Ammon's horn (tissue), 1 donor: ENCODE measurements around the gene ELAPOR1.

ENCODE experiments used
- DNase-seq: peaks from one replicate; pipeline ENCODE4 v3.0.0-alpha.2; 2016; ENCODE audit warnings: low spot score

ELAPOR1 gene

DNA sequence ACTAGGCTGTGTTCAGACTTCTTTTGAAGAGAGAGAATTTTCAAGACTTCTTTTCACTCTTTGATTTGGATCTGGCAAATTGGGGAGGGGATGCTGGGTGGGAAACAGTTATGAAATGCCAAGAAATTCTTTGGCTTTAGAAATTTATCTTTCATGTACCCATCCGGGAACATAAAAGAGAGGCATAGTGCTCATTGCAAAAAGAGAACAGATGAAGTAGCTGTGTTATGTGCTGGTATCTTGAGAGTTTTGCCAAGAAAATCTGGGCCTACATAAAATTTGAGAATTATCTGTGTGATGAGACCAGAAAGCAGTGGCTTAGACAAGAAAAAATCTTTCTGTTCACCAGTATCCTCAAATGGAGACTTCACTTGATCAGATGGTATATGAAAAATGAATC, 19.0 kb upstream of the ELAPOR1 start:
- no peak for DNase-seq

DNA sequence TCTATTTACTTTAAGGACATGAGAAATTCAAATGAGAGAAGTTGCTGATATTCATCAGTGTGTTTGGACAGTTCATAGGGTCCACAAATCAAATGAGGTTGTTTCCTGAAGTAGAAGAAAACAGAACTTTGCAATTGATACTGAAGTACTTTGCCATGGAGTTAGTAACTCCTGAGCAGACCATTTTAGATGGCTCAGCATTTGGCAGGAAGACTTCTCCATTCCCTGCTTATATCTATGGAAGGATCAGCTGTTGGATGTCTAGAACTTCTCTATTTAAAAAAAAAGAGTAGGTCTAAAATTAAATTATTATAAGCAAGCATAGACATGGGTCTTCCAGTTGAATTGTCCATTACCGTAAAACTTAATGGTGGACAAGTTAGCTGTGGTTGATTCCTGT, 18.3 kb upstream of the ELAPOR1 start:
- no peak for DNase-seq

DNA sequence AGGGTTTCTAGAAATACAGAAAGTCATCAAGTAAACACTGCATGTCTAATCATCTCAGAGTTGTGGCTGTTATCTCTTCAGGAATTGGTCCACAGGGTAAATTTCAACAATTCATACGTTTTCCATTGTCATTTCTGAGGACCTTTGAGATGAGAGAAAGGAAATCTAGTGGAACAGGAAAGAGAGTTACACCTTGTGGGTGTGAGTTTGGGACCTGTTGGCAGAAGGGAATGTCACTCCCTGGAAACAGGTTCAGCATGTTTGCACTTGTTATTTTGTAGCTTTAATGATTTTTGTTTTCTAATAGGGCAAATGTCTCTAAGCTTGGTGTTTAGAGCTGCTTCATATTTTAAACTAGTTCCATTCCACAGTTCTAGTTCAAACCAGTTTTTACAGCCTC, 17.8 kb upstream of the ELAPOR1 start:
- DNase-seq, result no peak

DNA sequence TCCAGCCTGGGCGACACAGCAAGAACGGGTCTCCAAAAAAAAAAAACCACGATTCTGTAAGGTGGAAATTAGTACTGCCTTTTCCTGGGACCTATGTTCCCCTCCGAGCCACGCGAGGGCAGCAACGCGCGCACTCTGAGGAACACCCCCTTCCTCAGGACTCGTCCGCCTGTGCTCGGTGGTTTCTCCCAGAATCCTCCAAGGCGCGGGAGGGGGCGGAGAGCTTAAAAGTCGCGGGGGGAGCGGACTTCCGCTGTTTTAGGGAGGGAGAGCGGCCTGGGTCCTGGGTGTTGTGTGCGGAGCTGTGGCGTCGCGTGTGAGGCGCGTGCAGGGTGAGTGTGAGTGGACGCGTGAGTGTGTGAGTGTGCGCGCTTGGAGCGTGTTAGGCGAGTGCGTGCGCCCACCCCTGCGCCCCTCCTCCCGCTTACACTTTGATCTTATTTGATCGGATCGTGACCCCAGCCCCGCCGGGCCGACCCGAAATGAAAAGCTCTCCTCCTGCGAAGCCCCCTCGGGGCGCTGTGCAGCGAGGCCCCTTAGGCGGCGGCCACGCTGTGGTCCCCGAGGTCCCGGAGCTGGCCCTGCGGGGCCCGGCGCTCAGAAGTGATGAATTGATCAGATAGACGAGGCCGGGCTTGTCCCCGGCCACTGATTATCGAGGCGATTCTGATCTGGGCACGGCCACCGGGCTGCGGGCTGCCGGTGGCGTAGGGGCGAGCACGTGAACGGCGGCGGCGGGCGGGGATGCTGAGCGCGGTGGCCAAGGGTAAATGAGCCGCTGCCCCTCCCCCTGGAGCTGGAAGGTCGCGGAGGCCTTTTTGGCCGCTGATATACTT, 13.8 kb upstream of the ELAPOR1 start:
- peak; percentile 97 for DNase-seq

DNA sequence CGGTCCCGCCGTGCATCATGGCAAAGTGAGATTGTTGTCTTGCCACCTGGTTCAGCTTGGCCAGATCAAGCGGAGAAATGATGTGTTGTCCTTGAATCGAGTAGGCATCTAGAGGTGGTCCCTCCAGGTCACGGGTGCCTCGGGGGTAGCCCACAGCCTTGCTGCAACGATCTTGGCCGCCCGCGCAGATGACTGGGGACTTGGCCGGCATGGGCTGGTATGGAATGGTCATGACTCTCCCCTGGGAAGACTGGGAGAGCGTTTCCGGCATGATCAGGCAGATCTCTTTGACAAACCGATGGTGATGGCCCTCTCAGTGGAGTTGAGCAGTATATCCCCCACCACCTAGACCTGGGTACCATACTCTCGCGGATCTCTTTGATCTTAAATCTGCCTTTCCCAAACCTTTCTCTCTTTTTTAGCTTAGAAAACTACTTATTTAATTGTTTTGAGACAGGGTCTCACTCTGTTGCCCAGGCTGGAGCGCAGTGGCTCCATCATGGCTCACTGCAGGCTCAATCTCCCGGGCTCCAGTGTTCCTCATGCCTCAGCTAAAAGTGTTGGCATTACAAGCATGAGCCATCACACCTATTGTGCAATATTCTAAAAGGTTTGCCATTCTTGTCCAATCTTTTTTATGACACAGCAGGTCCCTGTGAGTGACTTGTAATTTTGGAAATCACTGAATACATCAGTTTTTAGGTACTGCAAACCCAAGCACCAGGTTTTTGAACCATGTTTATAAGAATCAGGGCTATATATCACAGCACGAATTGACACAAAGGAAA, 9.4 kb upstream of the ELAPOR1 start:
- no peak for DNase-seq

DNA sequence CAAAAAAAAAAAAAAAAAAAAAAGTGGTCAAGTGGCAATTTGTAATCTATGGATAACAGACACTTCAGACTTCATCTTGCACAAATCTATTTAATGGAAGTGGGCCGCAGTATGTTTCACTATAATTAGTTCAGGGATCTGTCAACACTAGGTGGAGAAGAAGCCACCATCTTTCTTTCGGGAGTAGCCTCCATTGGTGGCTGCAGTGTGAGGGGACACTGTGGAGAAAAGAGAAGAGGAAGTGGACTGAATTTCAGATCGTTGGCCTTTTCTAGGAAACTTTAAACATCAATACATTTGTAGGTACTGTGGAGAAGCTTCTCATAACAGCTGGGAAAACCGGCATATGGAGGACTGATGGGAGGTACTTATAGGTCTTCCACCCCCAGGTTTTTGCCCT, 8.0 kb upstream of the ELAPOR1 start:
- DNase-seq, result no peak

DNA sequence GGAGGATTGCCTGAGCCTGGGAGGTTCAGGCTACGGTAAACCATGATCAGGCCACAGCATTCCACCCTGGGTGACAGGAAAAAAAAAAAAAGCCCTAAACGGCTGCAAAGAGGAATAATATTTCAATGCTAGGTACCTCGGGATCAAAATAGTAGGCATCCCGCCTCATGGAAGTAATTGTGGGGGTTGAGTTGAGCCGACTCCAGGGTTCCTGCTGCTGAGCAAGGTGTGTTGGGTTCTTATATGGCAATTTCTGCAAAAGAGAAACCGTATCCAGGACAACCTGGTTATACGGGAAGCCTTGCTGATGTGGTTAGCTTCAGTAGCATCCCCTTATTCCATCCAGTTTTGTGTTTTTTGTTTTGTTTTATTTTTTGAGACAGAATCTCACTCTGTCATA, 6.1 kb upstream of the ELAPOR1 start:
- DNase-seq, result no peak

DNA sequence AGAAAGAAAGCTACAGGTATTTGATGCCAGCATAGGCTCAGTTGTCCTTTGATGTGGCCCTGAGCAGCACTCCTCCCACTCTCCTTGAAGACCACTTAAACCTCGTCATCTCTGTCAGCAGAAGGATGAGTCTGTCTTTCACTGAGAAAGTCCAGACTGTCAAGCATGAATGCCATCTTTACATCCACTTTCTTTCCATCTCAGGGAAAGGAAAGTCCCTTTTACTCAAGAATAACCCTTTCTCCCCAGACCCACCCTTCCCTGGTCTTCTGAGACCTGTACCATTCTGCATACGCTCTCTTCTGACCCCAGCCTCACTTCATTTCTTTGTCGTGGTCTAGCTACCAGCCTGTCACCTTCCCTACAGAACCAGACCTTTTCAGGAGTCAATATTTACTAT, 4.0 kb upstream of the ELAPOR1 start:
- DNase-seq, result no peak

DNA sequence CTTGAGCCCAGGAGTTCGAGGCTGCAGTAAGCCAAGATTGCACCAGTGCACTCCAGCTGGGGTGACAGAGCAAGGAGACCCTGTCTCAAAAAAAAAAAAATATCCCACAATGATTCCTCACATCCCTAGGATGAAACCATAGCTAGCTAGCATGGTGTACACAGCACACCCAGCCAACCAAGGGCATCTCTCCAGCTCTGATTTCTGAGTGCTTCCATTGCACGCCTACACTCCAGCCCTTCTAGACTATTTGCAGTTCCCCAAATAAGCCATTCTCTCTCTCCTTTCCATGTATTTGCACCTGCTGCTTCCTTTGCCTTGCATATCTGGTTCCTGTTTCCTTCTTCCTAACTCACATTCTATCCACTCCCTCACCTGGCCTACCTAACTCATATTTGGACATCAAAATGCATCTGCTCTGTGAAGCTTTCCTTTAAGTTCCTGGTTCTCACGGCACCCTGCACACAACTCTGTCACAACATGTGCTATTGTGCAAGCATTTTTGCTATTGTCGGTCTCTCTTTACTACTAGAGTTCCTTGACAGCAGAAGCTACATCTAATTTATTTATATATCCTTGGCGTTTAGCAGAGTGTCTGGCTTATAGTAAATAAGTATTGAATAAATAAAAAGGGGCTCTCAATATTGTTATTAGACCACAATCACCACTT, 2.4 kb upstream of the ELAPOR1 start:
- DNase-seq, result peak; percentile 69

DNA sequence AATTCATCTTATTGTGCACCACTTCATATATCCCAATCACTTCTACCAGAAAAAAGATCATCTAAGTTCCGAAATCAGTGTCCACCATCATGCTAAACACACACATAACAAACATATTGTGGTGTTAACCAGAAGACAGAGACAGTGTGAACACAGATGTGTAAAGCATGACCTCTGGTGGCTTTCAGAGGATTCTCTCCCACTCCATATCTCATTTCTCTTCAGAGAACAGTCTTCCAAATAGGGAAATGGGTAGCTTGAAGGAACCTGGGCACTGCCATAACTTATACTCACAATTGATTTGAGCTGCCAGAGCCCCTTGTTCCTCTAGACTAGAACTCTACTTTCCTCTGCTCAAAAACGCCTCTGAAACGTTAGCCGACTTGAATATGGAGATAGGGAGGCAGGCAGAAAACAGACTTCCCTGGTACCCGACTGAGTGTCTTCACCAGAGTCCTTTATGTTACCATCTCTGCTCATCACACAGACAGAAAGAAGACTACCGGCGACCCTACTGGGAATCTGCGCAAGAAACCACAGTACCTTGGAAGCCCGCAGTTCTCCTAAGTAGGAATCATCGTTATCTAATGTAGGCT, 1.8 kb upstream of the ELAPOR1 start:
- DNase-seq, result peak; percentile 52

DNA sequence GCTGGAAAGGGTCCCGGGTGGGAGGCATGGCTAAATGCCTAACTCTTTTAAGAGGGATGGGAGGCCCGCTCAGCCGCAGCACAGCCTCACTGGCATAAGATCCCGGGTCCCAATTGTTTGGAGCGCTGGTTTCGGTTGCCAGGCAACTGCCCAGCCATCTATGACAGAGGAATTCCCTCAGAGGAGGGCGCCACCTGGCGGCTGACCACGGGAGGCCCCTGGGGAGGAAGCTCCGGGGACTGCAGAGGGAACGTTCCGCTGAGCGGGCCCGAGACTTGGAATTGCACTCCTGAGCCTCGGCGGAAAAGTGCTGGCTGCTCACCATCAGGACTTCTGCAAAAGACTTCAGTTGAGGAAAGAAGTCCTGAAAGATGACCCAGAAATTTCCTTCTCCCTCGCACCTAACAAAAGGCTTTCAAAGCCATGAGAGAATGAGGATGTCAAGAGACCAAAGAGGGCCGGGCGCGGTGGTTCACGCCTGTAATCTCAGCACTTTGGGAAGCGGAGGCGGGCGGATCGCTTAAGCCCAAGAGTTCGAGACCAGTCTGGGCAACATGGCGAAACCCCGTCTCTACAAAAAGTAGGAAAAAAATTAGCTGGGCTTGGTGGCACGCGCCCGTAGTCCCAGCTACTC, 1.1 kb upstream of the ELAPOR1 start:
- peak; percentile 93 for DNase-seq

DNA sequence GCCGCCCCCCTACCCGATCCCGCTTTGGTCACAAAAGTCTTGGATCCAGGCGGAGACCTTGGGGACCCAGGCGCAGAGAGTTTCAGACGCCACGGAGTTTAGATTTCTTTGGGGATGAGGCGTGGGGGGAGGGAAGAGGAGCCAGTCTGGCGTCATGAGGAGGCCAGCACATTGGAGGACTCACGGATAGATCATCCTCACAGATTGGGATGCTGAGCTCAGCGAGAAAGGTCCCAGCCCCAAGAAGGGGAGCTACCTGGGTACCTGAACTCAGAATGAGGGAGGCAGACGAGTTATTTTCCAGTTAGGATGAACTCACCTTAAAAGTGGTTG, 393 bp downstream of the ELAPOR1 start:
- DNase-seq, result peak; percentile 27

DNA sequence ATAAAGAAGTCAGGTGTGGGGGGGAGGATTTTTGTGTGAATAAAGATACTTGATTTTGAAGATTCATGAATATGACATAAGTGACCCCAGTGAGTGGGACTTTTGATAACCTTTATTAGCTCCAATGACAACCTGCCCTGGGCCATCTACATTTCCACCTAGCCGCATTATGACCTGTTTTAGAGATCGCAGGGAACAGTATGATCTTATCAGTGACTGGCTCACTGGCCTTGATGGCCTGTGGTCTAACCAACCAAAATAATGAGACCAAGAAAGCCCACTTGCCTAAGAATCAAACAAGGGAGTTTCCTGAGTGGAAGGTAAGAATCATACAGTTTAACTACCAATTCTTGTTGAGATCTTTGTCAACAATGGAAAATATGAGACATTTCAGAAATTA, 1.8 kb downstream of the ELAPOR1 start:
- no peak for DNase-seq

DNA sequence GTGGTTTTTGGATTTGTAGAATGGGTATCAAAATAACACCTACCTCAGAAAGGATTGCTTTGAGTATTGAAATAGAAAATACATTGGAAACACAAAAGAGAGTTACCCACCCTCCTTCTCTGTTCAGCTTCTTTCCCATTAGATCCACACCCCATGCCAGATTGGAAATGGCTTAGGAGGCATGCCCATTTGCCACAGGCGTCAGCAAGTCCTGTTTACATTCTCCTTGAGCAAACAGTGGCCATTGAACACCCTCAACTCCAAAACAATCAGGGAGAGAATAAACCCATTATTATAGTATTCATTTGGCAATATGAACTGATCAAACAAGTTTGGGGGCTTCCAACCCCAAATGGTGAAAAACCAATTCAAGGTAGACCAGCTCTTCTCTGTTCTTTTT, 2.4 kb downstream of the ELAPOR1 start:
- DNase-seq, result no peak

DNA sequence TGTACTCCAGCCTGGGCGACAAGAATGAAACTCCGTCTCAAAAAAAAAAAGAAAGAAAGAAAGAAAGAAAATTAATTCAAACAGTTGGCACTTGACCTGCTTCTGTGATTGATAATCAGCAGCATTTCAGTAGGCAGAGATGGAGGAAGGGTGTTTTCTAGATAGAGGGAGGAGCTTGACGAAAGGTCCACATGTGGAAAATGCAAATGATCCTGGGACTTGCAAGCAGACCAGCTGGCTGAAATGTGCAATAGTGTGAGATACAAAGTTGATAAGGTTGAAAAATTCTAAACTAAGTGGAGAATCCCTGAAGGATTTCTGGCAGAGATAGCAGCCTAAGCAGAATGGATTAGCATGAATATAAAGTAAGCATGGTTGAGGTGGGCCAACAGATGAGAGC, 4.2 kb downstream of the ELAPOR1 start:
- DNase-seq, result no peak

DNA sequence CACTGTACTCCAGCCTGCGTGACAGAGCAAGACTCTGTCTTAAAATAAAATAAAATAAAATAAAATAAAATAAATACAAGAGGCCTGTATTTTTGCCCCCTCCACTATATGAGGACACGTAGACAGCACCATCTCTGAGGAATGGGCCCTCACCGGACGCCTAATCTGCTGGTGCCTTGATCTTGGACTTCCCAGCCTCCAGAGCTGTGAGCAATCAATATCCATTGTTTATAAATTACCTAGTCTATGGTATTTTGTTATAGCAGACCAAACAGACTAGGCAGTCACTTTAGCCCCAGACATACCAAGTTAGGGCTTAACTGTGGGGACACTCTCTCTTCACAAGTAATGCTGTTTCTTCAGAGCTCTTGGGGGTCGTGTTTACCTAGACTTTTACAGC, 6.4 kb downstream of the ELAPOR1 start:
- no peak for DNase-seq

DNA sequence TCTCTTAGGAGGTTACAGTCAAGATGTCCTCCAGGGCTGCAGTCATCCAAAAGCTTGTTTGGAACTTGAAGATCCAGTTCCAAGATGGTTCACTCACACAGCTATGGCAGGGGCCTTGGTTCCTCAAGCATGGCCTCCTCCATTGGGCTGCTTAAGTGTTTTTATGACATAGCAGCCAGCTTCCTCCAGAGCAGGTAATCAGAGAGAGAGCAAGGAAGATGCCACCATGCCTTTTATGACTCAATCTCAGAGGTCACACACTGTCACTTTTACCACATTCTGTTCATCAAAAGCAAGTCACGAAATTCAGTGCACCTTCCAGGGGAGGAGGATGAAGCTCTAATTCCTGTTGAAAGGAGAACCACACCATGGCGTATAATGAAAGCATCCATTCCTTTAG, 17.1 kb downstream of the ELAPOR1 start:
- DNase-seq, result no peak

DNA sequence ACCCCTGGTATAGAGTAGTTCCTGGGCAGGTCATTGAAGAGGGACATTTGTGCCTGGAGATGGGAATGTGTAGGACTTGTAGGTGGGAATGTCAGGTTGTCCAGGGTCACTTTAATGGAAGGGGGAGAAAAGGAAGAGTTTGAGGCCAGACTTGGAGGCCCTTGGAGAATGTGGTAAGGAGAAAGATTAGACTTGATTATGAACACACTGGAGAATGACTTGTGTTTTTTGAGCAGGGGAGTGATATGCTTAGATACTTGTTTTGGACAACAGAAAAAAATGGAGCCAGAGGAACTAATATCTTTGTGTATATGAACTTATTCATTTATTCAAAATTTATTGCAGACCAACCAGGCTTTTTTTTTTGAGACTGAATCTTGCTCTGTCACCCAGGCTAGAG, 17.9 kb downstream of the ELAPOR1 start:
- DNase-seq, result no peak

DNA sequence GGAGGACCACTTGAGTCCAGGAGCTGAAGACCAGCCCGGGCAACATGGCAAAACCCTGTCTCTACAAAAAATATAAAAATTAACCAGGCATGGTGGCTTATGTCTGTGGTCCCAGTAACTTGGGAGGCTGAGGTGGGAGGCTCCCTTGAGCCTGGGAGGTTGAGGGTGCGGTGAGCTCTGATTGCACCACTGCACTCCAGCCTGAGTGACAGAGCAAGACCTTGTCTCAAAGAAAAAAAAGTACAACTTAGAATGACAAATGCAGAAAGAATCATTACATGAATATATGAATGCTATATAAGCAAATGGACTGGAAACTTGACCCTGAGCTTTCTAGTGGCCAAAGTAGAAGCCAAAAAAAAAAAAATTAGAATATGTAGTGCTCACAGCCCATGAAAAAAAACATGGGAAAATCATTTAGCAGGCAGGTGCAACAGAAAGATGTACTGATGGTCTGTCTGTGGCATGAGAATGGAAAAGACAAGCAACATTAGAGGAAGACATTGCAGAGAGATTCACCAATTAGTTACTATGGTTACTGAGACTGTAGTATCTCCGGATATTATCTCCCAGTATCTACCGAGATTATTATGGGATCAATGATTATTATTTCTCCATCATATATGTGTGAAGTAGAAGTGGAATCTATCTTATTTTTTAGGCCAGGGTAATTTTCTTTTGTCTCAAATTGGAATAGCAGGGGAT, 19.2 kb downstream of the ELAPOR1 start:
- DNase-seq, result no peak

DNA sequence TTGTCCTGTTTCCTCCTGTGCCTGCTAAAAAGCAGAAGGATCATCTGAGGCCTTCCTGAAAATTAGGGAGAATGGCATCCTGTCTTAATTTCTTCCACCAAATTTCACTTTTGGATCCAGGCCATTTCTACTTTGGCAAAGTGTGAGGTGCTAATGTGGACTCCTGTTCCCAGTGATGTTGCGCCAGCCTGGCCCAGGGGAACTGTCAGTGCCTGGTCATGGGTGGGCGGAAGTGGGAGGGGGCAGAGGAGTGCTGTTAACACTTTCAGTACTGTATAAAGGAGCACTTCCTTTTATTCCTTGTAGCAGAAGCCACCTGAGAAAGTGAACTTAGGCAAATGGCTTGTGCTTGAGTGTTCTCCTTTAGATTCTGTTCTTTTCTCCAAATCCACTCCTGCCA, 19.9 kb downstream of the ELAPOR1 start:
- peak; percentile 74 for DNase-seq

DNA sequence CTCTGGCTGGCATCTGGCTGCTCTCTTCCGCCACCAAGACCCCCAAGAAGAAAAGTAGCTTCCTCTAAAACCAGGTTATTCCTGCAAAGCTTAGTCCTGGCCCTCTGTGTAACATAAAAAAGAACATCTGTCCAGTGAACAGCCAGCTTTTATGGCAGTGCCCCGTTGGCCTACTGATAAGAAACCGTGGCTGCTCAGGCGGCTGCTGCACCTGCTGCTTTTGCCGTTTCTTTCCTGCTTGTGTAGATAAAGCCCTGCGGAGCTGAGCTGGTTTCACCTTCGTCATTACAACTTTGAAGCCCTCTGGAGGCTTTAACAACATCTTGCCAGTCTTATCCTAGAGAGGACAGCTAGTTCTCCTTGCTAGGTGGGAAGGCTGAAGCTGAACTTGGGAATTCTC, 20.5 kb downstream of the ELAPOR1 start:
- no peak for DNase-seq

DNA sequence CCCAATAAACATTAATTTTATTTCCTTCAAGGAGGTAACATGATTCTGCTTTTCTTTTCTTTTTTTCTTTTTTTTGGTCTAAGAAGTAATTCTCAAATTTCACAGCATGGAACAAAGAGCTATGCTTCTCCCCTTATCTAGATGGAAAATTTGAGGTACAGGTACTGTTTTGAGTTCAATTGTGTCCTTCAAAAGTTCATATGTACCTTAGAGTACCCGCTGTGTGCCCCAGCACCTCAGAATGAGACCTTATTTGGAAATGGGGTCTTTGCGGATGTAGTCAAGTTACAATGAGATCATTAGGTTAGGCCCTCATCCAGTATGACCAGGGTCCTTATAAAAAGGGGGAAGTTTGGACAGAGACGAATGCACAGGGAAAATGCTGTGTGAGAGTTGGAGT, 22.0 kb downstream of the ELAPOR1 start:
- DNase-seq, result no peak
